ENCODE measurements around the gene MPPED2.

The MPPED2 gene

DNA sequence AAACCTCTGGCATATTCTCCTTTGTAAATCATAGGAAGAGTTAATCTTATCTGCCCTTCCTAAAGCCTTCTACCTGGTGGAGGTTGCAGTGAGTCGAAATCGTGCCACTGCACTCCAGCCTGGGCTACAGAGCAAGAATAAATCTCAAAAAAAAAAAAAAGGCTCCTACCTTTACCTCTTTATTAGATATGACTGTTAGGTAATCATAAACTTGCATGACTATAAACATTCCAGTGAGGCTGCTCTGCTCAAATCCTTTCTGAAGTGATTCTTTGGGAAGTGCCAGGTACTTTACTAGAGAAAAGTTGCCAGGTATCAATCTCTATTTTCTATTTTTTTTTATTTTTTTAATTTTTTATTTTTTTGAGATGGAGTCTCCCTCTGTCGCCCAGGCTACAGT lies 59.6 kb downstream of the MPPED2 start:
- no peak for DNase-seq (ENCODE audit: low read depth)
- H3K4me3 ChIP-seq (ENCODE audit: low read depth, low read length) = no peak overlapping the region
- TF ChIP-seq, protein P1, sequence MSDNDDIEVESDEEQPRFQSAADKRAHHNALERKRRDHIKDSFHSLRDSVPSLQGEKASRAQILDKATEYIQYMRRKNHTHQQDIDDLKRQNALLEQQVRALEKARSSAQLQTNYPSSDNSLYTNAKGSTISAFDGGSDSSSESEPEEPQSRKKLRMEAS (IDR thresholded peaks at IDR 0.05; ENCODE audit: low read depth, low read length) = no peak
- TF ChIP-seq, protein P2, sequence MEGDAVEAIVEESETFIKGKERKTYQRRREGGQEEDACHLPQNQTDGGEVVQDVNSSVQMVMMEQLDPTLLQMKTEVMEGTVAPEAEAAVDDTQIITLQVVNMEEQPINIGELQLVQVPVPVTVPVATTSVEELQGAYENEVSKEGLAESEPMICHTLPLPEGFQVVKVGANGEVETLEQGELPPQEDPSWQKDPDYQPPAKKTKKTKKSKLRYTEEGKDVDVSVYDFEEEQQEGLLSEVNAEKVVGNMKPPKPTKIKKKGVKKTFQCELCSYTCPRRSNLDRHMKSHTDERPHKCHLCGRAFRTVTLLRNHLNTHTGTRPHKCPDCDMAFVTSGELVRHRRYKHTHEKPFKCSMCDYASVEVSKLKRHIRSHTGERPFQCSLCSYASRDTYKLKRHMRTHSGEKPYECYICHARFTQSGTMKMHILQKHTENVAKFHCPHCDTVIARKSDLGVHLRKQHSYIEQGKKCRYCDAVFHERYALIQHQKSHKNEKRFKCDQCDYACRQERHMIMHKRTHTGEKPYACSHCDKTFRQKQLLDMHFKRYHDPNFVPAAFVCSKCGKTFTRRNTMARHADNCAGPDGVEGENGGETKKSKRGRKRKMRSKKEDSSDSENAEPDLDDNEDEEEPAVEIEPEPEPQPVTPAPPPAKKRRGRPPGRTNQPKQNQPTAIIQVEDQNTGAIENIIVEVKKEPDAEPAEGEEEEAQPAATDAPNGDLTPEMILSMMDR (IDR thresholded peaks at IDR 0.05; ENCODE audit: low read depth, low read length) = no peak
- no peak for TF ChIP-seq MYC (IDR thresholded peaks at IDR 0.05; ENCODE audit: low read depth, low read length)
- no peak for TF ChIP-seq POLR2A (IDR thresholded peaks at IDR 0.05; ENCODE audit: extremely low read depth, insufficient read length)

DNA sequence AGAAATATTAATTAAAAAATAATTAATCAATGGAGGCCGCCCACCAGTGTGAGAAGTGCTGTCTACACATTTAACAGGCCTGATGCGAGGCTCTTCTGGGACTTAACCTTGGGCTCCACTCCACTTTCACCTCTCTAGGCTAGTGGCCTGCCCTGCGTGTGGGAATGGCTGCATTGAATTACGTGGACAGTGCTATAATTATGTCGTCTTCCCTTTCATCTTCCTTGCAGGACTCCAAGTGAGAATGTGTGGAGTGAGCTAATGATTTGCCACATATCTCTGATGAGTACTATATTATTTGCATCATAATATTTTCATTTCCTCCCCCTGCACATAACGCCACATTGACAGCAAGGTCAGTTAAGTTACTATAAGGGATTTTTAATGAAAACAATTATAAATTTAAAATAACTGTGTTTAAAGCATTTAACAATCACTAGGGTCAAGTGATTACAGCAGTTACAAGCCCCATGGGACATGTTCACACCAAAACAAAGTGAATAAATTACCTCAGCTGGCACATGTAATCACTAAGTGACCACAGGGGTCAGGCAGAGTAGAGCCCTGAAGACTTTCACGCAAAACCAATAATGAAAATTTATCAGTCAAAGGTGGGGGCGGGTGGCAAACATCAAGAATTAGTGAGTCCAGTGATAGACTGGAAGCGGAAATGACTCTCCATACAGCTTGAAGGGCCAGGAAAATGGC lies 63.5 kb downstream of the MPPED2 start:
- TF ChIP-seq MYC (IDR thresholded peaks at IDR 0.05; ENCODE audit: low read depth, low read length) (no peak), POLR2A (IDR thresholded peaks at IDR 0.05; ENCODE audit: extremely low read depth, insufficient read length) (no peak)
- TF ChIP-seq, protein P1 (IDR thresholded peaks at IDR 0.05; ENCODE audit: low read depth, low read length) = no peak
- TF ChIP-seq, protein P2 (IDR thresholded peaks at IDR 0.05; ENCODE audit: low read depth, low read length) = no peak
- H3K4me3 ChIP-seq (ENCODE audit: low read depth, low read length) = no peak overlapping the region
- DNase-seq (ENCODE audit: low read depth) = no peak

DNA sequence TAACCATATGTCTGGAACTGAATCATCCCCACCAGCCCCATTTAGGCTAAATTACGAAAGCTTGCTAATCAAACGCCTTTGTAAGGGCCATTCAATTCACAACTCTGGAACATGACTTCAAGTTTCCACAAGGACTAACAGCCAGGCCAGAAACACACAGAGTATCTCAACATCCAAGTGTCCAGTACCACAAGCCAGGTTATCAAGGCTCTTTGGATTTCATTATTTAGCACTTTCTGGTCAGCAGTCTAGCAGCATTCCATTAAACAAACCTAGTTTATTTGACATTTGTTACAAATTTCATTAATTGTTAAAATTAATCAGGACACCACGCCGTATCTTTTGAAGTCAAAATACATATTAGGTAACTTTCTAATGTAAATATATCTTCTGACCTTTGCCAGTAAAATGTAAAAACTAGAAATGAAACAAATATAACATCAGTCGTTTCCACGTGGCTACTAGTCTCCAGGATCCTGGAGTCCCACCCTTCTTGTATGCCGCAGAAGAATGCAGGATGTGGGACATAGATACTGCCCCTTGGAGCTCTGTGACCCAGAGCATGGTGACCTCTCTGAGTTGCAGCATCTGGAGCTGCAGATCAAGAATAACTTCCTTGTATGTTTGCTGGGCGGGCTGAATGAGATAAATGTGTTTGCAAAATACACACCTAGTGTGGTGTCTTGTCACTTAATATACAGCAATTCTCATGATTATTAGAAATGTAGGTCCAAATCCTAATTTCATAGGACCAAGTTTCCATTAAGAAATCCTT lies 64.7 kb downstream of the MPPED2 start:
- no peak overlapping the region for H3K4me3 ChIP-seq (ENCODE audit: low read depth, low read length)
- no peak for DNase-seq (ENCODE audit: low read depth)
- TF ChIP-seq, protein P1 (IDR thresholded peaks at IDR 0.05; ENCODE audit: low read depth, low read length) = no peak
- TF ChIP-seq, protein P2 (IDR thresholded peaks at IDR 0.05; ENCODE audit: low read depth, low read length) = no peak
- TF ChIP-seq MYC (IDR thresholded peaks at IDR 0.05; ENCODE audit: low read depth, low read length) (no peak), POLR2A (IDR thresholded peaks at IDR 0.05; ENCODE audit: extremely low read depth, insufficient read length) (no peak)

GRCh38 chr11:30513087-30513486 lies 73.1 kb downstream of the MPPED2 start:
- DNase-seq (ENCODE audit: low read depth) = no peak
- TF ChIP-seq POLR2A (IDR thresholded peaks at IDR 0.05; ENCODE audit: extremely low read depth, insufficient read length) (no peak), MYC (IDR thresholded peaks at IDR 0.05; ENCODE audit: low read depth, low read length) (no peak)
- TF ChIP-seq, protein P1 (IDR thresholded peaks at IDR 0.05; ENCODE audit: low read depth, low read length) = no peak
- TF ChIP-seq, protein P2 (IDR thresholded peaks at IDR 0.05; ENCODE audit: low read depth, low read length) = no peak
- no peak overlapping the region for H3K4me3 ChIP-seq (ENCODE audit: low read depth, low read length)

DNA sequence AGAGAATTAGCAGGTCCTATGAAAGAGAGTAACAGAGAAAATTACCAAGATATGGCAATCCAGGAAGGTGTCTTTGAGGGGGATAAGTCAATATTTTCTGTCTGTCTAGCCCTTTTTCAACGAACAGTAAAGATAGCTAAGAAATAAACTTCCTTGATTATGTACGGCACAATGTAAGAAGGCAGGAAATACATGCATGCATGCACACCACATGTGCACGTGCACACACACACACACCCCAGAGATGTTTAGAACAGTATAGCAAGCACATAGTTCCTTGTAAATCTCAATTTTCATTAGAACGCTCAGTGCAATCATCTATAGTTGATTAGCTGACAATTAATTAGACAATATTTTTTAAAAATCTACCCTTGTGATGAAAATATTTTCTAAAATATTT lies 74.7 kb downstream of the MPPED2 start:
- DNase-seq (ENCODE audit: low read depth) = no peak
- H3K4me3 ChIP-seq (ENCODE audit: low read depth, low read length) = no peak overlapping the region
- TF ChIP-seq POLR2A (IDR thresholded peaks at IDR 0.05; ENCODE audit: extremely low read depth, insufficient read length) (no peak), MYC (IDR thresholded peaks at IDR 0.05; ENCODE audit: low read depth, low read length) (no peak)
- TF ChIP-seq, protein P1 (IDR thresholded peaks at IDR 0.05; ENCODE audit: low read depth, low read length) = no peak
- TF ChIP-seq, protein P2 (IDR thresholded peaks at IDR 0.05; ENCODE audit: low read depth, low read length) = no peak
